Uterus (tissue), 4 donors: ENCODE measurements around the gene ZDHHC11B. TPM values are rescaled to one million over a fixed set of nuclear protein-coding genes. Genes with fewer than 3 reads are reported as not detected.
"Not testable (repeated sequence)": the region's sequence is repeated elsewhere in the genome, so short reads cannot be mapped to it uniquely, and the experiment has no call there.

Experiments
- DNase-seq, 2 donors: peaks; one replicate each; pipeline ENCODE4 v3.0.0-alpha.2; 2019 to 2020
- H3K27ac ChIP-seq, 2 donors: fragments of 200-600 bp; sonication (generic); 1 replicate in 1 of 2; 2 replicates in 1 of 2; pipeline ENCODE4 v1.5.1; 2016 to 2018
- H3K27me3 ChIP-seq, 2 donors: fragments of 200-600 bp; sonication (generic); one replicate each; pipeline ENCODE4 v1.5.1; 2018 to 2019; ENCODE audit warnings: control low read depth in 1 of 2
- H3K36me3 ChIP-seq, 2 donors: fragments of 200-600 bp; sonication (generic); one replicate each; pipeline ENCODE4 v1.5.1; 2019; ENCODE audit warnings: control low read depth in 1 of 2
- H3K4me1 ChIP-seq, 2 donors: fragments of 200-600 bp; sonication (generic); one replicate each; pipeline ENCODE4 v1.5.1; 2018 to 2019; ENCODE audit warnings: control low read depth in 1 of 2
- H3K4me3 ChIP-seq, 2 donors: fragments of 200-600 bp; sonication (generic); 1 replicate in 1 of 2; 2 replicates in 1 of 2; pipeline ENCODE4 v1.5.1; 2018 to 2019; ENCODE audit warnings: mild to moderate bottlenecking in 1 of 2
- H3K9me3 ChIP-seq, 2 donors: fragments of 200-600 bp; sonication (generic); one replicate each; pipeline ENCODE4 v1.5.1; 2019; ENCODE audit warnings: control low read depth in 1 of 2
- intact Hi-C: fragments of 100-400 bp; cut with DNase I; formaldehyde crosslinking; loops from one replicate; pipeline ENCODE4 v1.15.1; 2023; ENCODE audit warnings: low total_unique reads
- total RNA-seq, 4 donors: library from RNA; depleted of rRNA in 3 of 4; stranded (reverse); fragments of >200 nt in 3 of 4; gene quantifications; one replicate each; pipeline versions ENCODE4 v1.1.0 to v1.2.4, GENCODE V29; 2014 to 2023
- donor health status: DM: yes; HTN: yes; CAD: no.

Gene ZDHHC11B
- total RNA-seq, 4 donors from 2014 or later: under 0.01 to 15.1 (median 1.5) TPM

- H3K27me3 ChIP-seq, H3K4me3 ChIP-seq, H3K4me1 ChIP-seq, H3K27ac ChIP-seq, H3K36me3 ChIP-seq, H3K9me3 ChIP-seq, DNase-seq, intact Hi-C loops: not testable (repeated sequence)
Observed at GRCh38 chr5:794948-795347, 10.4 kb upstream of the ZDHHC11B start.

GRCh38 chr5:788703-789102 lies 4.2 kb upstream of the ZDHHC11B start:
- intact Hi-C loops, H3K27me3 ChIP-seq, DNase-seq, H3K4me3 ChIP-seq, H3K36me3 ChIP-seq, H3K27ac ChIP-seq: not testable (repeated sequence)
- Histone ChIP-seq H3K4me1 (peaks cover 0 to 12% of the 10 kb centered on the region in 2 donors), H3K9me3 (peaks cover 0 to 11% of the 10 kb centered on the region in 2 donors)

DNA sequence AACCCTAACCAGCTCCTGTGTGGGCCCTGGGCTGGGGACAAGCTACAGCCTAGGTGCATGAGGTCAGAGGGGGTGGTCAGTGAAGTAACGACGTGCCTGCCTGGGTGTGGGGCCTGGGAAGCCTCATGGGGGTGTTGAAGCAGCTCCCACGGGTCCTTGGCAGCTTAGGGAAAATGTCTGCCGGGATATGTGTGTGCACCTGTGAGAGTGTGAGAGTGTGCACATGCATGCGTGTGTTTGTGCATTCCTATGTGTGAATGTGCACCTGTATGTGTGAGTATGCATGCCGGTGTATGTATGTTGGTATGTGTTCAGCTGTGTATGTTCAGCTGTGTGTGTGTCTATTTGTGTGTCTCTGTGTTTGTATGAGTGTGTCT lies 3.3 kb upstream of the ZDHHC11B start:
- H3K27me3 ChIP-seq, H3K27ac ChIP-seq, H3K36me3 ChIP-seq, H3K4me3 ChIP-seq, DNase-seq, intact Hi-C loops: not testable (repeated sequence)
- peaks cover 0 to 12% of the 10 kb centered on the region in 2 donors for H3K4me1 ChIP-seq
- H3K9me3 ChIP-seq: peaks cover 0 to 11% of the 10 kb centered on the region in 2 donors

DNA sequence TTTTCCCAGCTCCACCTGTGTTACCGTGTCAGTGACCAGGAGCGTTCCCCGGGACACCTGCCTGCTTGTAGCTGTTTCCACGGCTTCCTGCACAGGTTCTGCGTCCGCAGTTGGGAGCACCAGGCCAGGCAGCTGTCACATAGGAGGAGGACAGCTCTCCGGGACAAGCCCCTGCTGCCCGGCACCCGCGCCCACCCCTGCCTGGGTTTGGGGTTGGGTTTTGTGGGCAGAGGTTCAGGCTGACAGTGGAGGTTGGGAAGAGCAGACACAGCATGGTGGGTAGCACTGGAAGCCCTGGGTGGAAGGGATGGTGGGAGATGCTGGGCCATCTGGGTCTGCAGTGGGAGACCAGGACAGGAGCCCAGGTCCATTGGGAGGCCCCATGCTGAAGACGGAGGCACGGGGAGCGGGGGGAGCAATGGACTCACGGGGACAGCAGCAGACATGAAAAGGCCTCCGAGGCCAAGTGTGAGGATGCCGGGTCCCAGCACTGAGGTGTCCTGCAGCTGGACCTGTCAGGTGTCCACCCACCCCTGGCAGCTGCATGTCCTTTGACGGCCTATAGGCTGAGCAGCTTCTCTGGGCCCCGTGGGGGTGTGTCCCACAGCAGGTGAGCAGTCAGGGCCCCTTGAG lies 2.8 kb upstream of the ZDHHC11B start:
- H3K27ac ChIP-seq, H3K36me3 ChIP-seq, DNase-seq, H3K27me3 ChIP-seq, H3K4me3 ChIP-seq, intact Hi-C loops: not testable (repeated sequence)
- peaks cover 0 to 11% of the 10 kb centered on the region in 2 donors for H3K9me3 ChIP-seq
- peaks cover 0 to 12% of the 10 kb centered on the region in 2 donors for H3K4me1 ChIP-seq

DNA sequence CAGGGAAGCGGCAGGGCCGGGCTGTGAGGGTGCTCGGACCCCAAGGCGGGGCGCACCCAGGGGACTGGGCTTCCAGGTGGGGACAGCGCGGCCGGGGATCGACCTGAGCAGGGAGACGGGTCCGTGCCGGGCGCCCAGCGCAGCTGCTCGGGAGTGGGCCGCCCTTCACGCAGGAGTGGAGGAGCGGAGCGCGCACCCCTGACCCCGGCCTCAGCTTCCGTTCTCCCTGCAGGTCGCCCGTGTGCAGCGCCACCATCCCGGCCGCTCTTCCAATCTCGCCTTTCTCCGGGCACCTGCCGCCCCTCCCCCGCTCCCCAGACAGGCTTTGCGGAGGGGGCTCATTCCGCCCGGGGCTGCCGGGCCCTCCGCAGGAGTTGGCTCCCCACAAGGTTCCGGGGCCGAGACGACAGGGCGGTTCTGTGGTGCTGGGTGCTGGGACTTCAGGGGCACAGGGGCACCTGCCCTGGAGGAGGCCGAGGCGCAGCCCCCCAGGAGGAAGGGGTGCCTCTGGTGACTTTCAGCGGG lies 714 bp upstream of the ZDHHC11B start:
- H3K9me3 ChIP-seq, intact Hi-C loops, H3K27me3 ChIP-seq, H3K27ac ChIP-seq, H3K36me3 ChIP-seq: not testable (repeated sequence)
- Histone ChIP-seq H3K4me3 (peak overlapping the region; percentile 32 to 52), H3K4me1 (peaks cover 0 to 12% of the 10 kb centered on the region in 2 donors)
- peak in 1 of 2 donors; percentile 25 for DNase-seq

DNA sequence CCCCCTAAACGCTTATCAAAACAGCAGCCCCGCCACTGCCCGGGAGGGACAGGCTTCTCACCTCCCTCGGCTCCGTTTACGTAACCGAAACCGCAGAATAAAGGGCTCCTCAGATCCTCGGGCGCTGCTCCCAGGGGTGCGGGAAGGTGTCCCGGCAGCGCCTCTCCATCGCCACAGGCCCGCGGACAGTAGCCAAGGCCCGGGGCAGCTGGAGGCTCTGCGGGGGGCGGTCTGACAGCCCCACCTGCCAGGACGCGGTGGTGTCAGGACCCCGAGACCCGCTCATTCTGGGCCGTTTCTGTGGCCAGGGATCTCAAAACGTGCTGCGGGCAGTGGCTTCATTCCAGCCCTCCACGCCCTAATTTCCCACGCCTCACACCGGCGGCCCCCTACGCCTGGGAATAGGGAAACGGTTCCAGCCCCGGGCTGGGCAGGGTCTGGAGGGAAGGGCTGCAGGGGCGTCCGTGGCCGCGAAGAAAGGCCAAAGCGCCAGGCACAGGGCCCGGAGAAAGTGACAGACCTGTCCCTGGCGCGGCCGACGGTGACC lies 575 bp downstream of the ZDHHC11B start:
- H3K9me3 ChIP-seq, intact Hi-C loops, H3K27ac ChIP-seq, H3K36me3 ChIP-seq, H3K27me3 ChIP-seq: not testable (repeated sequence)
- peak in 1 of 2 donors; percentile 47 for DNase-seq
- peaks cover 0 to 12% of the 10 kb centered on the region in 2 donors for H3K4me1 ChIP-seq
- peak overlapping the region; percentile 32 to 52 for H3K4me3 ChIP-seq

- Histone ChIP-seq H3K4me3 (peak overlapping the region; percentile 3 to 26), H3K4me1 (peaks cover 0 to 12% of the 10 kb centered on the region in 2 donors)
- H3K36me3 ChIP-seq, H3K27ac ChIP-seq, intact Hi-C loops, H3K27me3 ChIP-seq, H3K9me3 ChIP-seq: not testable (repeated sequence)
- peak in 1 of 2 donors; percentile 51 for DNase-seq
Observed at GRCh38 chr5:783049-783802, 1.3 kb downstream of the ZDHHC11B start.

GRCh38 chr5:782356-782755 lies 2.2 kb downstream of the ZDHHC11B start:
- H3K27ac ChIP-seq, intact Hi-C loops, H3K27me3 ChIP-seq, H3K36me3 ChIP-seq, DNase-seq, H3K9me3 ChIP-seq, H3K4me3 ChIP-seq: not testable (repeated sequence)
- H3K4me1 ChIP-seq: peaks cover 0 to 12% of the 10 kb centered on the region in 2 donors

GRCh38 chr5:780571-780970 lies 4.0 kb downstream of the ZDHHC11B start:
- H3K9me3 ChIP-seq, H3K4me3 ChIP-seq, DNase-seq, H3K27me3 ChIP-seq, intact Hi-C loops, H3K27ac ChIP-seq, H3K36me3 ChIP-seq: not testable (repeated sequence)
- peaks cover 0 to 11% of the 10 kb centered on the region in 2 donors for H3K4me1 ChIP-seq

- H3K9me3 ChIP-seq, DNase-seq, intact Hi-C loops, H3K27me3 ChIP-seq, H3K27ac ChIP-seq, H3K4me1 ChIP-seq, H3K36me3 ChIP-seq, H3K4me3 ChIP-seq: not testable (repeated sequence)
Observed at GRCh38 chr5:778967-779366, 5.6 kb downstream of the ZDHHC11B start.

DNA sequence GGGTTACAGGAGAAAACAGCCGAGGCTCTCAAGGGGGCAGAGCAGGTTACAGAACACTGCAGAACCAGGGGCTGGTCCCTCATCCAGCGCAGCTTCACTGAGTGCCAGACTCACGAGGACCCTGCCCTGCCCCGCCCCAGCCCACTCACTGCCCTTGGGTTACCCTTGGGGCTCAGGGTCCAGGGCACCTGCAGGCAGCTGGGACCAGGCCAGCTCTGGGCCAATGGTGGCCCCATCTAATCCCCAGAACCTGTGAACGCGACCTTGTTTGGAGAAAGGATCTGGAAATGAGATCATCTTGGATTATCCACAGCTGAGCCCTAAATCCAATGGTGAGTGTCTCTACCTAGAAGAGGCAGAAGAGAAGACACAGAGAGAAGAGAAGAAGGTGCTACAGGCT lies 6.1 kb downstream of the ZDHHC11B start:
- intact Hi-C loops, H3K27me3 ChIP-seq, H3K36me3 ChIP-seq, H3K27ac ChIP-seq, H3K4me1 ChIP-seq, H3K4me3 ChIP-seq, H3K9me3 ChIP-seq, DNase-seq: not testable (repeated sequence)
